CD14-positive monocyte (primary cell): ENCODE results near the gene NANOGP8. TPM values are rescaled to one million over a fixed set of nuclear protein-coding genes. Genes with fewer than 3 reads are reported as not detected.

ENCODE experiments used
- DNase-seq, 3 donors: peaks; one replicate each; pipeline ENCODE4 v3.0.0-alpha.2; 2011 to 2022
- H2AFZ ChIP-seq: 2 replicates; pipeline ENCODE4 v1.6.0; 2012; ENCODE audit warnings: mild to moderate bottlenecking, low read depth, low read length, inconsistent platforms; ENCODE audit not compliant: insufficient read depth, poor library complexity, severe bottlenecking
- H3K27ac ChIP-seq, 2 donors: 1 replicate in 1 of 2; 2 replicates in 1 of 2; pipeline ENCODE4 v1.5.1; 2012 to 2013; ENCODE audit warnings: low read length in 2 of 2, control low read depth in 1 of 2, inconsistent platforms in 1 of 2, low read depth in 1 of 2, mild to moderate bottlenecking in 1 of 2
- H3K27me3 ChIP-seq, 2 donors: one replicate each; pipeline versions ENCODE4 v1.6.0 to v1.6.1; 2011 to 2013; ENCODE audit warnings: low read length in 2 of 2; ENCODE audit not compliant: control insufficient read depth in 2 of 2, insufficient read depth in 2 of 2
- H3K36me3 ChIP-seq, 2 donors: replicated peaks in 1 of 2; 1 replicate in 1 of 2; 2 replicates in 1 of 2; pipeline versions ENCODE4 v1.5.1 to v1.6.1; 2012 to 2013; ENCODE audit warnings: low read length in 2 of 2, control low read depth in 1 of 2, inconsistent platforms in 1 of 2, mild to moderate bottlenecking in 1 of 2; ENCODE audit not compliant: insufficient read depth in 2 of 2, control insufficient read depth in 1 of 2
- H3K4me1 ChIP-seq, 2 donors: 1 replicate in 1 of 2; 2 replicates in 1 of 2; pipeline versions ENCODE4 v1.5.1 to v1.6.1; 2012 to 2013; ENCODE audit warnings: low read length in 2 of 2, control low read depth in 1 of 2, inconsistent platforms in 1 of 2, mild to moderate bottlenecking in 1 of 2, moderate library complexity in 1 of 2; ENCODE audit not compliant: insufficient read depth in 2 of 2, control insufficient read depth in 1 of 2
- H3K4me2 ChIP-seq: replicated peaks from 2 replicates; pipeline ENCODE3; 2012; ENCODE audit warnings: low read length, moderate library complexity, mild to moderate bottlenecking; ENCODE audit not compliant: poor library complexity, severe bottlenecking; ENCODE audit errors: extremely low read depth
- H3K4me3 ChIP-seq, 3 experiments: fragments of 200-600 bp in 1 of 3; sonication (generic) in 1 of 3; replicated peaks in 1 of 3; 1 replicate in 2 of 3; 2 replicates in 1 of 3; pipeline ENCODE4 v1.5.1; 2011 to 2013; ENCODE audit warnings: low read length in 3 of 3, mild to moderate bottlenecking in 3 of 3, control low read depth in 2 of 3, low read depth in 2 of 3, inconsistent platforms in 1 of 3, moderate library complexity in 1 of 3
- H3K79me2 ChIP-seq: 2 replicates; pipeline ENCODE4 v1.6.0; 2012; ENCODE audit warnings: mild to moderate bottlenecking, control low read depth, inconsistent platforms, low read length, moderate library complexity; ENCODE audit not compliant: insufficient read depth
- H3K9ac ChIP-seq: 2 replicates; pipeline ENCODE4 v1.6.0; 2017; ENCODE audit warnings: low read length, mild to moderate bottlenecking; ENCODE audit not compliant: insufficient read depth, poor library complexity, severe bottlenecking
- H3K9me3 ChIP-seq, 2 donors: replicated peaks in 1 of 2; 1 replicate in 1 of 2; 2 replicates in 1 of 2; pipeline versions ENCODE4 v1.5.1 to v1.6.1; 2012 to 2013; ENCODE audit warnings: low read length in 2 of 2, control low read depth in 1 of 2; ENCODE audit not compliant: control insufficient read depth in 1 of 2, insufficient read depth in 1 of 2
- H4K20me1 ChIP-seq: 2 replicates; pipeline ENCODE4 v1.6.0; 2012; ENCODE audit warnings: mild to moderate bottlenecking, low read length, control low read depth, moderate library complexity; ENCODE audit not compliant: insufficient read depth
- H3K27ac Mint-ChIP-seq, 7 donors: one replicate each; pipeline ENCODE4 v1.8.0; 2020; ENCODE audit warnings: mild to moderate bottlenecking in 7 of 7, mixed read lengths in 7 of 7, moderate library complexity in 6 of 7, inconsistent platforms in 2 of 7
- H3K27me3 Mint-ChIP-seq, 3 donors: one replicate each; pipeline ENCODE4 v1.8.0; 2021 to 2022; ENCODE audit warnings: low read depth in 3 of 3, mild to moderate bottlenecking in 3 of 3, mixed read lengths in 3 of 3, moderate library complexity in 3 of 3, inconsistent platforms in 1 of 3
- H3K36me3 Mint-ChIP-seq, 2 donors: one replicate each; pipeline ENCODE4 v1.8.0; 2020; ENCODE audit warnings: mixed read lengths in 2 of 2, inconsistent platforms in 1 of 2, mild to moderate bottlenecking in 1 of 2
- H3K4me1 Mint-ChIP-seq: one replicate; pipeline ENCODE4 v1.8.0; 2020; ENCODE audit warnings: mild to moderate bottlenecking, mixed read lengths
- H3K4me3 Mint-ChIP-seq, 2 donors: one replicate each; pipeline ENCODE4 v1.8.0; 2020; ENCODE audit warnings: mild to moderate bottlenecking in 2 of 2, mixed read lengths in 2 of 2, moderate library complexity in 1 of 2
- H3K9me3 Mint-ChIP-seq, 7 donors: one replicate each; pipeline ENCODE4 v1.8.0; 2020 to 2022; ENCODE audit warnings: mixed read lengths in 7 of 7, mild to moderate bottlenecking in 6 of 7, moderate library complexity in 6 of 7, inconsistent platforms in 2 of 7
- WGBS: methylation state at CpG from one replicate; pipeline ENCODE4 v1.1.5; 2013; ENCODE audit warnings: missing lambda C conversion rate; ENCODE audit not compliant: insufficient coverage; 5-methylcytosine and 5-hydroxymethylcytosine counted together
- intact Hi-C, 2 donors: fragments of 100-400 bp; cut with micrococcal nuclease; formaldehyde crosslinking; loops; one replicate each; pipeline versions ENCODE4 v1.15.0 to v1.15.1; 2023
- polyA plus RNA-seq, 3 donors: library from polyadenylated mRNA; depleted of rRNA in 1 of 3; unstranded in 2 of 3; stranded (reverse) in 1 of 3; fragments of 300-500 nt in 2 of 3; fragments of >200 nt in 1 of 3; fragmentation: Illumina TruSeq in 2 of 3; gene quantifications; 1 replicate in 2 of 3; 2 replicates in 1 of 3; pipeline ENCODE4 v1.2.3, GENCODE V29; 2012 to 2021
- TF ChIP-seq, protein P1 (sequence below): fragments of 200-600 bp; IDR thresholded peaks from one replicate; pipeline ENCODE4 v1.8.0; 2022; ENCODE audit warnings: antibody characterized with exemption, mild to moderate bottlenecking

The NANOGP8 gene
- polyA plus RNA-seq, 3 donors: not detected

DNA sequence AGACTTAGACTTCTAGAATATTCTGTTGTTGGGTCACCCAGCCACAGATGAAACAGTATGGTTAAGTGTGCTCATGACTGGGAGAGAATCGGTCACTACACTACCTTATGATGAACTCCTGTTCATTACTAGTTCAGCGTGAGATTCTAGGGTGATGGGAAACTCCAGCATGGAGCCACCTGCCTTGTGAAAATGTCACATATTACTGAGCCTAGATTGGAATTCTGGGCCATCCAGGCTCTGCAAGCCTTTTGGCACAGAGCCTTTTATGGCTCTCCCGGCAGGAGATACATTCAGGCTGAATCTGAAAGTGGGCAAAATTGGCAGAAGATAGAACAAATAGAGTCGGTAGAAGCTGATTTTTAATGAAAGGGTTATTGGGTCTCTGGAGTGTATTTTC is 19.0 kb downstream of the NANOGP8 start:
- WGBS: 100% methylated on average over 2 of the region's 4 CpGs
- Histone ChIP-seq H3K4me2 (no peak overlapping the region), H2AFZ (no peak overlapping the region), H3K27me3 (no peaks in the 10 kb centered on the region), H3K36me3 (no peaks in the 10 kb centered on the region), H3K9me3 (no peaks in the 10 kb centered on the region), H3K9ac (no peak overlapping the region), H3K4me1 (peaks cover 43 to 45% of the 10 kb centered on the region in 2 donors), H3K4me3 (no peak overlapping the region), H3K27ac (no peak overlapping the region), H4K20me1 (no peaks in the 10 kb centered on the region), H3K79me2 (no peaks in the 10 kb centered on the region)
- H3K4me1 Mint-ChIP-seq: peaks cover 46% of the 10 kb centered on the region
- TF ChIP-seq, protein P1, sequence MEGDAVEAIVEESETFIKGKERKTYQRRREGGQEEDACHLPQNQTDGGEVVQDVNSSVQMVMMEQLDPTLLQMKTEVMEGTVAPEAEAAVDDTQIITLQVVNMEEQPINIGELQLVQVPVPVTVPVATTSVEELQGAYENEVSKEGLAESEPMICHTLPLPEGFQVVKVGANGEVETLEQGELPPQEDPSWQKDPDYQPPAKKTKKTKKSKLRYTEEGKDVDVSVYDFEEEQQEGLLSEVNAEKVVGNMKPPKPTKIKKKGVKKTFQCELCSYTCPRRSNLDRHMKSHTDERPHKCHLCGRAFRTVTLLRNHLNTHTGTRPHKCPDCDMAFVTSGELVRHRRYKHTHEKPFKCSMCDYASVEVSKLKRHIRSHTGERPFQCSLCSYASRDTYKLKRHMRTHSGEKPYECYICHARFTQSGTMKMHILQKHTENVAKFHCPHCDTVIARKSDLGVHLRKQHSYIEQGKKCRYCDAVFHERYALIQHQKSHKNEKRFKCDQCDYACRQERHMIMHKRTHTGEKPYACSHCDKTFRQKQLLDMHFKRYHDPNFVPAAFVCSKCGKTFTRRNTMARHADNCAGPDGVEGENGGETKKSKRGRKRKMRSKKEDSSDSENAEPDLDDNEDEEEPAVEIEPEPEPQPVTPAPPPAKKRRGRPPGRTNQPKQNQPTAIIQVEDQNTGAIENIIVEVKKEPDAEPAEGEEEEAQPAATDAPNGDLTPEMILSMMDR: no peak
- peaks cover 0 to 2% of the 10 kb centered on the region in 2 donors for H3K36me3 Mint-ChIP-seq
- no peak overlapping the region for H3K4me3 Mint-ChIP-seq
- intact Hi-C loops: no loop called here
- peaks cover 3 to 5% (median 4%) of the 10 kb centered on the region in 3 donors for H3K27me3 Mint-ChIP-seq
- H3K27ac Mint-ChIP-seq: no peak overlapping the region
- H3K9me3 Mint-ChIP-seq: peaks cover 0 to 3% (median 0%) of the 10 kb centered on the region in 7 donors
- DNase-seq: no peak

DNA sequence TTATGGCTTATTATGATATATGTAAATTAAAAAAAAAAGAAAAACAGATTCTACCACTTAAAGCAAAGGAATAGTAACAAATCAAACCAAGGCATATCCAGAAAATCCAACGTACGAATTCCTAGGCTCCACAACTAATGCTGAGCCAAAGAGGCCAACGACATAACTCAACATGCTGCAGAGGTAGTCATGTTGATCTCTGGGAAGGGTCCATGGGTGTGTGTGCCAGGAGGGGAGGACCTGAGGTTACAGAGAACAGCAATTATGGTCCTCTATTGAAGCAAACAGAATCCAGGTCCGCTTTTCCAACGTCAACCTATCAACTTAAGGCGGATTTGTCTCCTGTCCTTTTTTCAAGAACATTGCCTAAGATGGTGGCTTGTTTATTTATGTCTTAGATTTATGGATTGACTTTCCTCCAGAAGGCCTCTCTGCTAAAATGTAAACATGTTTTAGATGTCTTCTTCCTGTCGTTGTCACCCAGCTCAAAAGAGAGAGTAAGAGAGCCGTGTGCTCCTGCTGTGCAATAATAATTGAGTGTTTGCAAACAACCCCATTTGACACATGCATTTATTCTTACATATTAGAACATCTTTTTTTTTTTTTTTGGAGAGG is 20.4 kb downstream of the NANOGP8 start:
- 100% methylated on average over 1 of the region's 8 CpGs for WGBS

More for the DNA sequence above, 20.4 kb downstream of the NANOGP8 start:
- intact Hi-C loops: no loop called here
- no peak for DNase-seq
- Histone ChIP-seq H3K9ac (no peak overlapping the region), H3K79me2 (no peaks in the 10 kb centered on the region), H3K4me1 (peaks cover 41% of the 10 kb centered on the region in 2 donors), H3K36me3 (no peaks in the 10 kb centered on the region), H3K9me3 (no peaks in the 10 kb centered on the region), H4K20me1 (no peaks in the 10 kb centered on the region), H3K4me3 (no peak overlapping the region), H3K27me3 (no peaks in the 10 kb centered on the region), H2AFZ (no peak overlapping the region), H3K4me2 (no peak overlapping the region), H3K27ac (no peak overlapping the region)
- Mint-ChIP-seq H3K36me3 (peaks cover 0 to 2% of the 10 kb centered on the region in 2 donors), H3K4me1 (peaks cover 44% of the 10 kb centered on the region), H3K4me3 (no peak overlapping the region), H3K27me3 (peaks cover 3 to 5% (median 4%) of the 10 kb centered on the region in 3 donors), H3K27ac (no peak overlapping the region), H3K9me3 (peaks cover 0 to 3% (median 0%) of the 10 kb centered on the region in 7 donors)
- TF ChIP-seq, protein P1: no peak
